Prostate gland (tissue), 2 donors: ENCODE results near the gene SERTM2. TPM values are rescaled to one million over a fixed set of nuclear protein-coding genes. Genes with fewer than 3 reads are reported as not detected.

ENCODE experiments used
- DNase-seq: peaks from one replicate; pipeline ENCODE4 v3.0.0-alpha.2; 2019; ENCODE audit warnings: low spot score
- H3K27ac ChIP-seq, 2 donors: fragments of 200-600 bp; sonication (generic); 2 replicates each; pipeline ENCODE4 v1.5.1; 2017 to 2019
- H3K27me3 ChIP-seq: fragments of 200-600 bp; sonication (generic); replicated peaks from 2 replicates; pipeline ENCODE4 v1.5.1; 2019; ENCODE audit not compliant: insufficient read depth
- H3K36me3 ChIP-seq, 2 donors: fragments of 200-600 bp; sonication (generic); 1 replicate in 1 of 2; 2 replicates in 1 of 2; pipeline versions ENCODE4 v1.5.1 to v1.8.1; 2017 to 2019
- H3K4me1 ChIP-seq: fragments of 200-600 bp; sonication (generic); replicated peaks from 2 replicates; pipeline ENCODE4 v1.5.1; 2019
- H3K4me3 ChIP-seq, 2 donors: fragments of 200-600 bp; sonication (generic); 2 replicates each; pipeline ENCODE4 v1.5.1; 2017 to 2019
- H3K9me3 ChIP-seq: fragments of 200-600 bp; sonication (generic); 2 replicates; pipeline ENCODE4 v1.5.1; 2017
- POLR2A ChIP-seq: fragments of 450-650 bp; IDR thresholded peaks from one replicate; pipeline ENCODE4 v1.6.1; 2016; ENCODE audit warnings: antibody characterized with exemption, mild to moderate bottlenecking
- POLR2AphosphoS5 ChIP-seq: sonication (generic); formaldehyde crosslinking; IDR thresholded peaks from one replicate; pipeline ENCODE4 v1.6.1; 2017; ENCODE audit warnings: antibody characterized with exemption
- WGBS: methylation state at CpG from one replicate; pipeline ENCODE4 v1.1.5; 2018; 5-methylcytosine and 5-hydroxymethylcytosine counted together
- intact Hi-C: fragments of 100-400 bp; cut with DNase I; formaldehyde crosslinking; loops from one replicate; pipeline ENCODE4 v1.14.2; 2022
- total RNA-seq, 2 donors: library from RNA; depleted of rRNA; stranded (reverse); fragments of >200 nt; gene quantifications; one replicate each; pipeline ENCODE4 v1.1.0, GENCODE V29; 2016
- TF ChIP-seq, protein P1 (sequence below), 4 experiments: fragments of 200-600 bp in 2 of 4; fragments of 450-650 bp in 2 of 4; sonication (generic) in 2 of 4; IDR thresholded peaks; 1 replicate in 3 of 4; 2 replicates in 1 of 4; pipeline ENCODE4 v1.5.1; 2016 to 2019; ENCODE audit warnings: antibody characterized with exemption in 4 of 4, mild to moderate bottlenecking in 2 of 4, moderate library complexity in 2 of 4

SERTM2 gene
- total RNA-seq, 2 donors from 2014 or later, result 0.05 to 10.7 TPM

DNA sequence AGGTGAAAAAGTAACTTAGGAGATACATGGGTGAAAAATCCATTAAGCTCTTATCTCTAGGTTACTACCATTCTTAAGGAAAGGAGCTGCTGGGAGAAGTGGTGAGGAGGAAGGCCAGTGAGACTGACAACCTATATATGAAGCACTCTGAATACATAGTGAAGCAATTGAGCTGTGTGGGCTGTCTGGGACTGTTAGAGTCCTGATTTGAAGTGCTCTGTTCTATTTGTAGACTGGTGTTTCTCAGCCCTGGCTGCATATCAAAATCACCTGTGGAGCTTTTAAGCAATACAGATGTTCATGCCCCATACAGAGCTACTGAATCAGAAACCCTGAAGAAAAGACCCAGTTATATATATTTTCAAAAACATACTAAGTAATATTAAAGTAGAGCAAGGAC, 3.9 kb downstream of the SERTM2 start:
- no peaks in the 10 kb centered on the region for H3K9me3 ChIP-seq
- TF ChIP-seq, protein P1, sequence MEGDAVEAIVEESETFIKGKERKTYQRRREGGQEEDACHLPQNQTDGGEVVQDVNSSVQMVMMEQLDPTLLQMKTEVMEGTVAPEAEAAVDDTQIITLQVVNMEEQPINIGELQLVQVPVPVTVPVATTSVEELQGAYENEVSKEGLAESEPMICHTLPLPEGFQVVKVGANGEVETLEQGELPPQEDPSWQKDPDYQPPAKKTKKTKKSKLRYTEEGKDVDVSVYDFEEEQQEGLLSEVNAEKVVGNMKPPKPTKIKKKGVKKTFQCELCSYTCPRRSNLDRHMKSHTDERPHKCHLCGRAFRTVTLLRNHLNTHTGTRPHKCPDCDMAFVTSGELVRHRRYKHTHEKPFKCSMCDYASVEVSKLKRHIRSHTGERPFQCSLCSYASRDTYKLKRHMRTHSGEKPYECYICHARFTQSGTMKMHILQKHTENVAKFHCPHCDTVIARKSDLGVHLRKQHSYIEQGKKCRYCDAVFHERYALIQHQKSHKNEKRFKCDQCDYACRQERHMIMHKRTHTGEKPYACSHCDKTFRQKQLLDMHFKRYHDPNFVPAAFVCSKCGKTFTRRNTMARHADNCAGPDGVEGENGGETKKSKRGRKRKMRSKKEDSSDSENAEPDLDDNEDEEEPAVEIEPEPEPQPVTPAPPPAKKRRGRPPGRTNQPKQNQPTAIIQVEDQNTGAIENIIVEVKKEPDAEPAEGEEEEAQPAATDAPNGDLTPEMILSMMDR (IDR thresholded peaks at IDR 0.05), result no peak
- TF ChIP-seq POLR2A (no peak), POLR2AphosphoS5 (no peak)
- DNase-seq, result no peak
- H3K4me3 ChIP-seq, result no peak overlapping the region
- no peaks in the 10 kb centered on the region for H3K36me3 ChIP-seq
- intact Hi-C loops, result no loop called here
- H3K4me1 ChIP-seq, result no peaks in the 10 kb centered on the region
- H3K27me3 ChIP-seq, result no peaks in the 10 kb centered on the region
- H3K27ac ChIP-seq, result no peak overlapping the region

DNA sequence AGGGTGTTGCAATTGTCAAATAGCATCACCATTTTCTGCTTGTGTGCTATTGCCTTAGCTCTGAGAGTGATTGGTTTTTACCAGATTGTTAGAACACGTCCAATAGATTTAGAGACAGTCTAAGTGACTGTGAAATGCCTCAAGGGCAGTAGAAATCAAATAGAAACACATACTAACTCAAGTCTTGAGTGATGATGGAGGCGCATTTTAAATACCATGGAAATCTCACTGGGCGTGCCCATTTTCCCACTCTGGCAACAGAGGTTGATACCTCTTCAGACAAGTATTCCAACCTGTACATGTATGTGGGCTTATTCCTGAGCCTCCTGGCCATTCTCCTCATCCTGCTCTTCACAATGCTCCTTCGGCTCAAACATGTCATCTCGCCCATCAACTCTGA, 7.2 kb downstream of the SERTM2 start:
- Histone ChIP-seq H3K36me3 (no peaks in the 10 kb centered on the region), H3K4me3 (no peak overlapping the region), H3K27ac (no peak overlapping the region), H3K27me3 (no peaks in the 10 kb centered on the region), H3K9me3 (no peaks in the 10 kb centered on the region), H3K4me1 (no peaks in the 10 kb centered on the region)
- 100% methylated on average over 5 of the region's 5 CpGs for WGBS
- intact Hi-C loops, result no loop called here
- TF ChIP-seq, protein P1 (IDR thresholded peaks at IDR 0.05), result no peak
- TF ChIP-seq POLR2A, result no peak
- TF ChIP-seq POLR2AphosphoS5, result no peak
- no peak for DNase-seq

DNA sequence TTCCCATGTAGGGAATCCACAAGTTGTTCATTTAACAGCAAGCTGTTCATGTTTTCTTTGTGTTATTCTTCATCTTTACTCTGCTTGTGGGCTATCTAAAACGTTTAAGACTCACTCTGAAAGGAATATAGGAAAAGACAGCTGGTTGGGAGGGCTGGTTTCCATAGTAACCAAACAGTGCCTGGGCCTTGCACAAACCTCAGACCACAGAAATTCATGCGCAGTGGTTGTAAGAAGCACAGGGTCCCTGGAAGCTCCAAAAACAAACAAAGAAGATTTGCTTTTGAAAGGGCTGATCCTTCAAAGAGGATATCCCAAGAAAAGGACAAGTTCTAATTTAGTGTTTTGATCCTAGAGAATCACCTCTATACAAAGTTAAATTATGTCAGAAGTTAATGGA, 7.8 kb downstream of the SERTM2 start:
- no peaks in the 10 kb centered on the region for H3K27me3 ChIP-seq
- 6% methylated on average over 2 of the region's 2 CpGs for WGBS
- no peaks in the 10 kb centered on the region for H3K36me3 ChIP-seq
- H3K9me3 ChIP-seq, result no peaks in the 10 kb centered on the region
- H3K4me3 ChIP-seq, result no peak overlapping the region
- no peak for DNase-seq
- H3K27ac ChIP-seq, result no peak overlapping the region
- H3K4me1 ChIP-seq, result no peaks in the 10 kb centered on the region
- TF ChIP-seq POLR2A, result no peak
- TF ChIP-seq, protein P1 (IDR thresholded peaks at IDR 0.05), result no peak
- TF ChIP-seq POLR2AphosphoS5, result no peak
- intact Hi-C loops, result no loop called here

DNA sequence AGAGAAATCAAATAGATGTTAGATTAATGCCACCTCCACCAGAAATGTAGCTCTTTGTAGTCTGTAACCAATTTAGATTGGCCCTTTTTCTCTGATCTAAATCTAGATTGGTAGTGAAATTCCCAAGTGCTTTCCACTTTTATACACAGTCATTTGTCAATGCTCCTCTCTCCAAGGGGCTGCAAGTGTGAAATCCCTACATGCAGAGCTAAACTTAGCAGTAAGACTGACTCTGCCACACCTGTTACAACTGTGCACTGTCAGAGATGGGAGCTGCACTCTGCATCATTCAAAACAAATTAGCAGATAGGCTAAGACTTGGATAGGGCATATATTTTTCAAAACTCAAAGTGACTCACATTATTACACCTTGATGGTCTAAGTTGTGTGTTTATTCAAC, 9.1 kb downstream of the SERTM2 start:
- intact Hi-C loops, result no loop called here
- H3K27me3 ChIP-seq, result no peaks in the 10 kb centered on the region

DNA sequence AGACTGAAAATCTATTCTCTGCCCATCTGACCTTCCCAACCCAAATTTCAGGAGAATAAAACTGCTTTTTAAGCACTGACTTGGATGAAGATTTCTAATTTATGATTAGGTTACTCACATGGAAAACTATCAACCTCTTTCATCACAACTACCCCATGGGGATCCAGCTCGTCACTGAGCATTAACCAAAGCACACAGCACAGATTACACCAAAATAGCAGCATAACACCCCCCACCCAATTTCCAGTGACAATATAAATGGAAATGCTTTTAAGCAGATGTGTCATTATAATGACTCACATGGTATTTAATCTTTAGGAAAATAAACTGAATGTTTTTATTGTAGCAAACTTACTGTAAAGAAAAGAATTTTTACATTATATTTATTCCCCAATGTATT, 9.7 kb downstream of the SERTM2 start:
- TF ChIP-seq POLR2AphosphoS5 (no peak), POLR2A (no peak)
- TF ChIP-seq, protein P1 (IDR thresholded peaks at IDR 0.05), result no peak
- Histone ChIP-seq H3K4me1 (no peaks in the 10 kb centered on the region), H3K36me3 (no peaks in the 10 kb centered on the region), H3K9me3 (no peaks in the 10 kb centered on the region), H3K27ac (no peak overlapping the region), H3K4me3 (no peak overlapping the region), H3K27me3 (no peaks in the 10 kb centered on the region)
- DNase-seq, result no peak
- intact Hi-C loops, result no loop called here
- 93% methylated on average over 1 of the region's 1 CpG for WGBS

More for the DNA sequence above, 9.1 kb downstream of the SERTM2 start:
- Histone ChIP-seq H3K36me3 (no peaks in the 10 kb centered on the region), H3K9me3 (no peaks in the 10 kb centered on the region), H3K4me3 (no peak overlapping the region), H3K4me1 (no peaks in the 10 kb centered on the region), H3K27ac (no peak overlapping the region)
- no peak for DNase-seq
- TF ChIP-seq, protein P1 (IDR thresholded peaks at IDR 0.05), result no peak
- no peak for TF ChIP-seq POLR2AphosphoS5
- TF ChIP-seq POLR2A, result no peak
